SK-N-MC (cell line): Measurements from ENCODE around the gene CACNB4.

Source experiments
- DNase-seq: peaks from one replicate; pipeline ENCODE4 v3.0.0-alpha.2; 2011; ENCODE audit warnings: low read depth, low spot score
- H3K27ac ChIP-seq: fragments of 200-600 bp; sonication (generic); 2 replicates; pipeline ENCODE4 v1.5.1; 2016; ENCODE audit warnings: mixed run types
- H3K36me3 ChIP-seq: fragments of 200-600 bp; sonication (generic); 2 replicates; pipeline ENCODE4 v1.6.1; 2017; ENCODE audit warnings: antibody characterized with exemption, low read length, mixed read lengths; ENCODE audit not compliant: insufficient read depth
- H3K4me3 ChIP-seq: fragments of 200-600 bp; sonication (generic); 2 replicates; pipeline ENCODE4 v1.5.1; 2016
- H3K9ac ChIP-seq: fragments of 200-600 bp; sonication (generic); 2 replicates; pipeline ENCODE4 v1.8.0; 2017; ENCODE audit warnings: mixed run types, mixed read lengths; ENCODE audit not compliant: insufficient read length
- H3K9me3 ChIP-seq: fragments of 200-600 bp; sonication (generic); 2 replicates; pipeline ENCODE4 v1.6.1; 2017; ENCODE audit warnings: low read depth, mild to moderate bottlenecking, antibody characterized with exemption, low read length, moderate library complexity, mixed read lengths
- EZH2 ChIP-seq: fragments of 200-600 bp; sonication (generic); IDR thresholded peaks from one replicate; pipeline ENCODE4 v1.6.1; 2017; ENCODE audit warnings: antibody characterized with exemption
- FOXP2 ChIP-seq: optimal IDR thresholded peaks from 2 replicates; pipeline ENCODE3; 2011; ENCODE audit warnings: mild to moderate bottlenecking, moderate library complexity; ENCODE audit not compliant: insufficient read depth; ENCODE audit errors: extremely low read length, control extremely low read depth
- POLR2AphosphoS5 ChIP-seq: IDR thresholded peaks from 2 replicates; pipeline ENCODE4 v1.6.1; 2012; ENCODE audit warnings: mild to moderate bottlenecking, low read depth, low read length, borderline replicate concordance

The CACNB4 gene

GRCh38 chr2:151959238-151959637, 139.6 kb downstream of the CACNB4 start:
- DNase-seq = no peak
- Histone ChIP-seq H3K27ac (no peak overlapping the region), H3K9ac (no peak overlapping the region), H3K36me3 (no peaks in the 10 kb centered on the region), H3K9me3 (no peaks in the 10 kb centered on the region), H3K4me3 (no peak overlapping the region)
- no peak for TF ChIP-seq EZH2
- no peak for TF ChIP-seq FOXP2
- TF ChIP-seq POLR2AphosphoS5 = no peak

GRCh38 chr2:151953467-151953866, 145.4 kb downstream of the CACNB4 start:
- no peaks in the 10 kb centered on the region for H3K36me3 ChIP-seq

GRCh38 chr2:151952691-151953456, 146.0 kb downstream of the CACNB4 start:
- TF ChIP-seq FOXP2 (no peak), POLR2AphosphoS5 (no peak), EZH2 (no peak)
- no peaks in the 10 kb centered on the region for H3K36me3 ChIP-seq
- H3K9me3 ChIP-seq = no peaks in the 10 kb centered on the region
- DNase-seq = no peak
- no peak overlapping the region for H3K9ac ChIP-seq
- no peak overlapping the region for H3K27ac ChIP-seq
- no peak overlapping the region for H3K4me3 ChIP-seq

More at GRCh38 chr2:151953467-151953866, 145.4 kb downstream of the CACNB4 start:
- no peaks in the 10 kb centered on the region for H3K9me3 ChIP-seq
- DNase-seq = no peak
- H3K9ac ChIP-seq = no peak overlapping the region
- TF ChIP-seq POLR2AphosphoS5 = no peak
- TF ChIP-seq FOXP2 = no peak
- TF ChIP-seq EZH2 = no peak
- H3K4me3 ChIP-seq = no peak overlapping the region
- no peak overlapping the region for H3K27ac ChIP-seq

GRCh38 chr2:151947813-151948165, 151.1 kb downstream of the CACNB4 start:
- H3K4me3 ChIP-seq = no peak overlapping the region
- no peaks in the 10 kb centered on the region for H3K9me3 ChIP-seq
- TF ChIP-seq EZH2 = no peak
- TF ChIP-seq POLR2AphosphoS5 = no peak
- no peak for TF ChIP-seq FOXP2
- DNase-seq = no peak
- no peak overlapping the region for H3K9ac ChIP-seq
- H3K27ac ChIP-seq = no peak overlapping the region
- no peaks in the 10 kb centered on the region for H3K36me3 ChIP-seq

- Histone ChIP-seq H3K36me3 (no peaks in the 10 kb centered on the region), H3K9ac (no peak overlapping the region), H3K27ac (no peak overlapping the region), H3K9me3 (no peaks in the 10 kb centered on the region), H3K4me3 (no peak overlapping the region)
- DNase-seq = peak; percentile 3
- no peak for TF ChIP-seq POLR2AphosphoS5
- TF ChIP-seq FOXP2 = no peak
- TF ChIP-seq EZH2 = no peak
These were observed 151.7 kb downstream of the CACNB4 start for GRCh38 chr2:151946899-151947812.

- Histone ChIP-seq H3K27ac (no peak overlapping the region), H3K9ac (no peak overlapping the region), H3K4me3 (no peak overlapping the region), H3K9me3 (no peaks in the 10 kb centered on the region), H3K36me3 (no peaks in the 10 kb centered on the region)
- no peak for DNase-seq
- TF ChIP-seq FOXP2 (no peak), EZH2 (no peak), POLR2AphosphoS5 (no peak)
These were observed 152.5 kb downstream of the CACNB4 start for GRCh38 chr2:151946250-151946884.

GRCh38 chr2:151945602-151946001, 153.2 kb downstream of the CACNB4 start:
- H3K27ac ChIP-seq = no peak overlapping the region
- TF ChIP-seq POLR2AphosphoS5 (no peak), EZH2 (no peak), FOXP2 (no peak)
- H3K9ac ChIP-seq = no peak overlapping the region
- no peaks in the 10 kb centered on the region for H3K9me3 ChIP-seq
- no peak for DNase-seq
- H3K4me3 ChIP-seq = no peak overlapping the region
- H3K36me3 ChIP-seq = no peaks in the 10 kb centered on the region

GRCh38 chr2:151945186-151945585, 153.7 kb downstream of the CACNB4 start:
- Histone ChIP-seq H3K27ac (no peak overlapping the region), H3K9ac (no peak overlapping the region), H3K36me3 (no peaks in the 10 kb centered on the region), H3K9me3 (no peaks in the 10 kb centered on the region), H3K4me3 (no peak overlapping the region)
- TF ChIP-seq POLR2AphosphoS5 (no peak), FOXP2 (no peak), EZH2 (no peak)
- DNase-seq = no peak
